ENCODE data around the gene GJB4. TPM values are rescaled to one million over a fixed set of nuclear protein-coding genes. Genes with fewer than 3 reads are reported as not detected.

The GJB4 gene
- polyA plus RNA-seq, 3 donors: not detected

DNA sequence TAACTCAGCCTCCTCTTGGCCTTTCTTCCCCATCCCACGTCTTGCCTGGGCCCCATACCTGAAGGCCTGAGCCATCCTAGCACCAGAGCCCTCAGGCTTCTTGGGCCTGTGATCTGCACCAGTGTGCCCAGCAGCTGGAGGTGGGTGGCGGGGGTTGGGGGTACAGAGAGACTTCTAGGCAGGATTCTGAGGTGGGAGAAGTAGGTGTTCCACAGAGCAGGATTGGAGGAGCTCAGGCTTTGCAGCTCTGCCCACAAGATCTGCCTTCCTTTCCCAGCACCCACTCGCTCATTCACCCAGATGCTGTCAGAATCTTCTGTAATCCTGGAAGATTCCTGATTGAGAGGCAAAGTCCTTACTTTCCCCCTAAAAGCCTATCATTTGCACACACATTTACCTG, 14.7 kb upstream of the GJB4 start:
- Histone ChIP-seq H3K9me3 (replicated peaks in 1 of 2; ENCODE audit: control insufficient read depth in 1 of 2, insufficient read depth in 1 of 2, low read length in 2 of 2) (no peaks in the 10 kb centered on the region), H2AFZ (ENCODE audit: insufficient read depth, low read depth, low read length, poor library complexity, severe bottlenecking) (no peak overlapping the region), H3K4me3 (replicated peaks in 1 of 3; ENCODE audit: low read depth in 2 of 3, low read length in 3 of 3) (no peak overlapping the region), H3K9ac (ENCODE audit: insufficient read depth, low read length, poor library complexity, severe bottlenecking) (no peak overlapping the region), H3K27me3 (ENCODE audit: control insufficient read depth in 2 of 2, insufficient read depth in 2 of 2, low read length in 2 of 2) (no peaks in the 10 kb centered on the region), H3K27ac (ENCODE audit: low read depth in 1 of 2, low read length in 2 of 2) (no peak overlapping the region), H3K36me3 (replicated peaks in 1 of 2; ENCODE audit: control insufficient read depth in 1 of 2, insufficient read depth in 2 of 2, low read length in 2 of 2) (no peaks in the 10 kb centered on the region), H3K4me2 (replicated peaks; ENCODE audit: extremely low read depth, low read length, poor library complexity, severe bottlenecking) (no peak overlapping the region), H4K20me1 (ENCODE audit: insufficient read depth, low read length) (no peaks in the 10 kb centered on the region), H3K79me2 (ENCODE audit: insufficient read depth, low read length) (no peaks in the 10 kb centered on the region), H3K4me1 (ENCODE audit: control insufficient read depth in 1 of 2, insufficient read depth in 2 of 2, low read length in 2 of 2) (no peaks in the 10 kb centered on the region)
- no peak for DNase-seq
- Mint-ChIP-seq H3K9me3 (no peaks in the 10 kb centered on the region), H3K27me3 (ENCODE audit: low read depth in 3 of 3) (peaks cover 2 to 12% (median 2%) of the 10 kb centered on the region in 3 donors), H3K4me1 (peaks cover 3% of the 10 kb centered on the region), H3K27ac (no peak overlapping the region), H3K36me3 (no peaks in the 10 kb centered on the region), H3K4me3 (no peak overlapping the region)
- TF ChIP-seq, protein P1, sequence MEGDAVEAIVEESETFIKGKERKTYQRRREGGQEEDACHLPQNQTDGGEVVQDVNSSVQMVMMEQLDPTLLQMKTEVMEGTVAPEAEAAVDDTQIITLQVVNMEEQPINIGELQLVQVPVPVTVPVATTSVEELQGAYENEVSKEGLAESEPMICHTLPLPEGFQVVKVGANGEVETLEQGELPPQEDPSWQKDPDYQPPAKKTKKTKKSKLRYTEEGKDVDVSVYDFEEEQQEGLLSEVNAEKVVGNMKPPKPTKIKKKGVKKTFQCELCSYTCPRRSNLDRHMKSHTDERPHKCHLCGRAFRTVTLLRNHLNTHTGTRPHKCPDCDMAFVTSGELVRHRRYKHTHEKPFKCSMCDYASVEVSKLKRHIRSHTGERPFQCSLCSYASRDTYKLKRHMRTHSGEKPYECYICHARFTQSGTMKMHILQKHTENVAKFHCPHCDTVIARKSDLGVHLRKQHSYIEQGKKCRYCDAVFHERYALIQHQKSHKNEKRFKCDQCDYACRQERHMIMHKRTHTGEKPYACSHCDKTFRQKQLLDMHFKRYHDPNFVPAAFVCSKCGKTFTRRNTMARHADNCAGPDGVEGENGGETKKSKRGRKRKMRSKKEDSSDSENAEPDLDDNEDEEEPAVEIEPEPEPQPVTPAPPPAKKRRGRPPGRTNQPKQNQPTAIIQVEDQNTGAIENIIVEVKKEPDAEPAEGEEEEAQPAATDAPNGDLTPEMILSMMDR (IDR thresholded peaks at IDR 0.05): no peak
- intact Hi-C loops (cut with micrococcal nuclease): loop anchor here (5.0 to 10.0 kb wide), 3 partner anchors 283 to 1110 kb away; no protein-coding TSS in a partner anchor
- WGBS (ENCODE audit: insufficient coverage): 83% methylated on average over 2 of the region's 3 CpGs

DNA sequence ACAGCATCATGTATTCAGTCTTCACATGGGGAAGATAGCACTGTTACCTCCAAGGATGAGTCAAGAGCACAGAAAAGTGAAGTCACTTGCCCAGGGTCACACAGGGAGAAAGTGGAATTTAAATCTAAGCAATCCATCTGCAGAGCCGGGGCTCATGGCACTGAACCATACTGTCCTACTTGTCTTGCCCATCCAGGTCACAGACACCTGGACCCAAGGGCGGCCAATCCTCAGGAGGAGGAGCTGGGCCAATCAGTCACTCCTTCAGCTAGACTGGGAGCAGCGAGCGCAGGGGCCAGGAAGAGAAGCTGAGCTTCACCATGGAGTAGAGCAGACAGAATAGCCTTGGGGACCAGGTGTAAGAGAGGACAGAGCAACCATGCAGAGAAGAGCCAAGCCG, 13.9 kb upstream of the GJB4 start:
- 82% methylated on average over 5 of the region's 5 CpGs for WGBS (ENCODE audit: insufficient coverage)
- intact Hi-C loops (cut with micrococcal nuclease): loop anchor here in 1 of 2 donors (10.0 kb wide), 1 partner anchor 1111 kb away; no protein-coding TSS in a partner anchor
- Mint-ChIP-seq H3K9me3 (no peaks in the 10 kb centered on the region), H3K4me1 (peaks cover 3% of the 10 kb centered on the region), H3K36me3 (no peaks in the 10 kb centered on the region), H3K4me3 (no peak overlapping the region), H3K27ac (no peak overlapping the region), H3K27me3 (ENCODE audit: low read depth in 3 of 3) (peaks cover 2 to 12% (median 4%) of the 10 kb centered on the region in 3 donors)
- Histone ChIP-seq H3K27ac (ENCODE audit: low read depth in 1 of 2, low read length in 2 of 2) (no peak overlapping the region), H3K27me3 (ENCODE audit: control insufficient read depth in 2 of 2, insufficient read depth in 2 of 2, low read length in 2 of 2) (no peaks in the 10 kb centered on the region), H3K4me2 (replicated peaks; ENCODE audit: extremely low read depth, low read length, poor library complexity, severe bottlenecking) (no peak overlapping the region), H3K9me3 (replicated peaks in 1 of 2; ENCODE audit: control insufficient read depth in 1 of 2, insufficient read depth in 1 of 2, low read length in 2 of 2) (no peaks in the 10 kb centered on the region), H3K9ac (ENCODE audit: insufficient read depth, low read length, poor library complexity, severe bottlenecking) (no peak overlapping the region), H3K36me3 (replicated peaks in 1 of 2; ENCODE audit: control insufficient read depth in 1 of 2, insufficient read depth in 2 of 2, low read length in 2 of 2) (no peaks in the 10 kb centered on the region), H3K4me1 (ENCODE audit: control insufficient read depth in 1 of 2, insufficient read depth in 2 of 2, low read length in 2 of 2) (no peaks in the 10 kb centered on the region), H3K79me2 (ENCODE audit: insufficient read depth, low read length) (no peaks in the 10 kb centered on the region), H3K4me3 (replicated peaks in 1 of 3; ENCODE audit: low read depth in 2 of 3, low read length in 3 of 3) (no peak overlapping the region), H2AFZ (ENCODE audit: insufficient read depth, low read depth, low read length, poor library complexity, severe bottlenecking) (no peak overlapping the region), H4K20me1 (ENCODE audit: insufficient read depth, low read length) (no peaks in the 10 kb centered on the region)
- TF ChIP-seq, protein P1 (IDR thresholded peaks at IDR 0.05): no peak
- DNase-seq: no peak

Measured in CD14-positive monocyte (primary cell).